ENCODE results near the gene TPM1. TPM values are rescaled to one million over a fixed set of nuclear protein-coding genes. Genes with fewer than 3 reads are reported as not detected.

TPM1 gene
- total RNA-seq, 4 donors from 2014 or later: 85.4 to 182 (median 127) TPM

DNA sequence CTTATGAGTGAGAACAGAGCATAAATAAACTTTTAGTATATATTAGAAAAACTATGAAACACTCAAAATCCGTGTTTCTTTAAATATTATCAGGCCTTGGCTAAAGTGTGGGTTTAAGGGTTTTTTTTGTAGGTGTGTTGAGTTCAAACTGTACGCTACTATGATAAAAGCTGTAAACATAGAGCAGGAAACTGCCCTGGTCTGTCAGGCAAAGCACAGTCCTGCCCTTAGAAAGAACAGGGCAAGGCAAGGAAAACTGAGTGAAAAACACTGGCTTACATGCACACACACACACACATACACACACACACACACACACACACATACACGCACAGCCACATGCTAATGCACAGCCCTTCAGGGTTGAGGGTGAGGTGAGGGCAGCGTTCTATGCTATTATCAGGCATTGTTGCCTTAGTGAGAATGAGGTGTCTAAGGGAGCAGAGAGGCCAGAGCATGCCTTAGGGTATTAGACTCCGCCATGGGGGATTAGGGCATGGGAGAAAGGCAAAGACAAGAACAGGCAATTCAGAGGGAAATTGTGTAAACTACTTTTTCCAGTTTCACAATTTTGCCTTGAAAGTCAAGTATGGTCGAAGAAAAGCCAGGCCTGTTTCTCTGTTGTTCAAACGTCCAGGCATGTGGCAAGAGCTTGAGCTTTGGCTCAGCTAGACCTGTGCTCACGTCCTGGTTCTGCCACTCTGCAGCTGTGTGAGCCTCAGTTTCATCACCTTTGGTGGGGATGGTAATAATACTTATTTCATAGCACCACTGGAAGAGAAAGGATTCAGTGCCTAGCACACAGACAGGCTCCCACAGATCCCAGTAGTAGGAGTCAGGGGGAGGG is 36.3 kb upstream of the TPM1 start:
- Histone ChIP-seq H3K4me1 (no peaks in the 10 kb centered on the region), H3K4me3 (no peak overlapping the region), H3K36me3 (no peaks in the 10 kb centered on the region), H3K27me3 (no peaks in the 10 kb centered on the region), H3K9me3 (no peaks in the 10 kb centered on the region), H3K27ac (no peak overlapping the region)
- DNase-seq (ENCODE audit: low spot score in 2 of 2): no peak
- WGBS: 68% methylated on average over 8 of the region's 8 CpGs
- TF ChIP-seq EP300 (IDR thresholded peaks at IDR 0.05) (no peak), POLR2AphosphoS5 (IDR thresholded peaks at IDR 0.05) (no peak), POLR2A (IDR thresholded peaks at IDR 0.05) (no peak)
- TF ChIP-seq, protein P1, sequence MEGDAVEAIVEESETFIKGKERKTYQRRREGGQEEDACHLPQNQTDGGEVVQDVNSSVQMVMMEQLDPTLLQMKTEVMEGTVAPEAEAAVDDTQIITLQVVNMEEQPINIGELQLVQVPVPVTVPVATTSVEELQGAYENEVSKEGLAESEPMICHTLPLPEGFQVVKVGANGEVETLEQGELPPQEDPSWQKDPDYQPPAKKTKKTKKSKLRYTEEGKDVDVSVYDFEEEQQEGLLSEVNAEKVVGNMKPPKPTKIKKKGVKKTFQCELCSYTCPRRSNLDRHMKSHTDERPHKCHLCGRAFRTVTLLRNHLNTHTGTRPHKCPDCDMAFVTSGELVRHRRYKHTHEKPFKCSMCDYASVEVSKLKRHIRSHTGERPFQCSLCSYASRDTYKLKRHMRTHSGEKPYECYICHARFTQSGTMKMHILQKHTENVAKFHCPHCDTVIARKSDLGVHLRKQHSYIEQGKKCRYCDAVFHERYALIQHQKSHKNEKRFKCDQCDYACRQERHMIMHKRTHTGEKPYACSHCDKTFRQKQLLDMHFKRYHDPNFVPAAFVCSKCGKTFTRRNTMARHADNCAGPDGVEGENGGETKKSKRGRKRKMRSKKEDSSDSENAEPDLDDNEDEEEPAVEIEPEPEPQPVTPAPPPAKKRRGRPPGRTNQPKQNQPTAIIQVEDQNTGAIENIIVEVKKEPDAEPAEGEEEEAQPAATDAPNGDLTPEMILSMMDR (IDR thresholded peaks at IDR 0.05): no peak

DNA sequence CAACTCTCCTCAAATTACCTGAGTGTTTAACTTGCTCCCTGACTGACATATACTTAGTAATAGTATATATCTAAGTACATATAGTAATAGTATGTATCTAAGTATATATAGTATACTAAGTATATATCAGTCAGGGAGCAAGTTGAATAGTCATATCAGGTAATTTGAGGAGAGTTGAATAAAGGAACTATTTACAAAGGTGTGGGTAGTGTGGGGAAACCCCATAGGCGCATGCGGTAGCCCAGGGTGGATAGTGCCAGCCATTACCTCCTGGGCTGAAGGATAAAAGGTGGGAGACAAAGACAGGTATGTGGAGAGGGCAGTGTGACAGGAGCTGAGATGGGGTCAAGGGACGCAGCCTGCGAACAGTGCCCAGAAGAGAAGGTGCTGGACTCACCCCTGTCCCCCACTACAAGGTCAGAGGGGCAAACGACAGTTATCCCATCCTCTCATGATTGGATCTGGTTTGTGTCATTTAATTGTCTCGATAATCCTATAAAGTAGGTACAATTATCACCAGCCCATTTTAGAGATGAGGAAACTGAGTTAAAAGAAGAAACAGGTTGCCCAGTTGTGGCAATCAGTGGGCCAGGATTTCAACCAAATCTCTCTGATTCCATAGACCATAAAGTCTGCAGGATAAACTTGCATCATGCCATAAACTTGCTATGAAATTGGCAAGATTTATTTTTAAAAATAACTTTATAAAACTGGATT is 34.1 kb upstream of the TPM1 start:
- TF ChIP-seq, protein P1 (IDR thresholded peaks at IDR 0.05): no peak
- TF ChIP-seq POLR2AphosphoS5 (IDR thresholded peaks at IDR 0.05) (no peak), POLR2A (IDR thresholded peaks at IDR 0.05) (no peak), EP300 (IDR thresholded peaks at IDR 0.05) (no peak)

DNA sequence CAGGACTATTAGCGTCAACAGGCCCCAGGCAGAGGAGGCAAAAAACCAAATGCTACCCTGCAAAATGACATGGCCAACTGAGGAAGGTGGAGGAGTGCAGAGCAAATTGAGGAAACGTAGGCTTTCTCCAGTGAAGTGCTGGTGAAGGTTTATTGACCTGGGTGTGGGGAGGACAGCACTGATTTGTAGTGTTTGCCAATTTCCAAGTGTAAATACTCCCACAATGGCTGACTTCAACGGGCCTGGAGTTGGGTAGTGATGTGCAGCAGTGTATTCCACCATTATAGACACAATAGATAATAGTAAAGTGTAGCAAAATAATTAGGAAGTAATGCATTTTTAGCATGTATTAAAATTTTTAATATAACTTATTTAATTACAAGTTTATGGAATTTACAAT is 32.2 kb upstream of the TPM1 start:
- Histone ChIP-seq H3K27ac (no peak overlapping the region), H3K9me3 (no peaks in the 10 kb centered on the region), H3K4me1 (peaks cover 4% of the 10 kb centered on the region), H3K4me3 (no peak overlapping the region), H3K27me3 (no peaks in the 10 kb centered on the region), H3K36me3 (no peaks in the 10 kb centered on the region)
- WGBS: 72% methylated on average over 3 of the region's 3 CpGs
- no peak for DNase-seq (ENCODE audit: low spot score in 2 of 2)
- TF ChIP-seq POLR2A (IDR thresholded peaks at IDR 0.05): no peak
- TF ChIP-seq EP300 (IDR thresholded peaks at IDR 0.05): no peak
- TF ChIP-seq POLR2AphosphoS5 (IDR thresholded peaks at IDR 0.05): no peak
- TF ChIP-seq, protein P1 (IDR thresholded peaks at IDR 0.05): no peak

More for the DNA sequence above, 34.1 kb upstream of the TPM1 start:
- WGBS: 85% methylated on average over 6 of the region's 6 CpGs
- no peaks in the 10 kb centered on the region for H3K36me3 ChIP-seq
- no peaks in the 10 kb centered on the region for H3K9me3 ChIP-seq
- no peaks in the 10 kb centered on the region for H3K27me3 ChIP-seq
- DNase-seq (ENCODE audit: low spot score in 2 of 2): no peak
- H3K4me1 ChIP-seq: peaks cover 4% of the 10 kb centered on the region
- no peak overlapping the region for H3K4me3 ChIP-seq
- no peak overlapping the region for H3K27ac ChIP-seq

DNA sequence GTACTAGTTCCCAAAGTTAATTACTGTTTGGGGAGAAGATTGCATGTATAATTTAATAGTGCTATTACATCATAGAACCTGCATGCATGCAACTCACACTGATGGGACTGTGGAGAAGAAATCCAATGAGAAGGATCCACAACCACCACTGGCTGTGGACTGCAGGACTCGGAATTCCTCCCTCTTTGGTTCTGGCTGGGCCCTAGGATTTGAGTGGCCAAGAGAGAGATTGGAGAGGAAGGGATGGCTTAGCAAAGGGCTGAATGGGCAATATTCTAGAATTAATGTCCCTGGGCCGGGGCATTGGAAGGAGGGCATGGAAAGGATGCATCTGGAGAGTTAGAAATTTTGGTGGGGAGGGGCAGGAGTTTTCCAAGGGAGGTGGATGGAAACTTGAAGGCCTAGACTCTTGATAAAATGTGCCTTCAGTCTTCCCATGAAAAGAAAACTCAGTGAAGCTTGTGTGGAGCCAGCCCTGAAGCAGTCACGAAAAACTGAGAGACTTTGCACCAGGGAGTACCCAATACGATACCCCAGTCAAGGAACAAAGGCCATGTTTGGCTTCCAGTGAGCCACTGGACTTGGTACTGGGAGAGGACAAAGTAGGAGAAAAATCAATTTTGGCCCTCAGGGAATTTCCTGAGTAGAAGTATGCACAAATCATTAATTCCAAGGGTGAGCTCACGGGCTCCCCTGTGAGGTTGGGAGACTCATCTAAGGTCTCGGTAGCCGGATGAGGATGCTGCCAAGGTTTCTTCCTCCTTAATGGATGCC is 31.4 kb upstream of the TPM1 start:
- no peak for DNase-seq (ENCODE audit: low spot score in 2 of 2)
- H3K4me3 ChIP-seq: no peak overlapping the region
- no peaks in the 10 kb centered on the region for H3K9me3 ChIP-seq
- 90% methylated on average over 7 of the region's 7 CpGs for WGBS
- no peak overlapping the region for H3K27ac ChIP-seq
- TF ChIP-seq, protein P1 (IDR thresholded peaks at IDR 0.05): no peak
- TF ChIP-seq POLR2AphosphoS5 (IDR thresholded peaks at IDR 0.05) (no peak), EP300 (IDR thresholded peaks at IDR 0.05) (no peak), POLR2A (IDR thresholded peaks at IDR 0.05) (no peak)
- H3K27me3 ChIP-seq: no peaks in the 10 kb centered on the region
- H3K4me1 ChIP-seq: peaks cover 4% of the 10 kb centered on the region
- no peaks in the 10 kb centered on the region for H3K36me3 ChIP-seq

Measured in suprapubic skin (tissue), 4 donors.